ENCODE results near the gene MIA2. TPM values are rescaled to one million over a fixed set of nuclear protein-coding genes. Genes with fewer than 3 reads are reported as not detected.

MIA2 gene
- total RNA-seq, 1 experiment from 2014 or later: 16.4 TPM

- no peak for DNase-seq (ENCODE audit: low spot score)
These were observed 200.7 kb downstream of the MIA2 start for GRCh38 chr14:39434401-39434800.

GRCh38 chr14:39435241-39435640, 201.5 kb downstream of the MIA2 start:
- no peak for DNase-seq (ENCODE audit: low spot score)

Other genes with a start within 250 kb of the MIA2 start
- 119 and 146 TPM in 2 replicates for gene SEC23A, start 130.7 kb upstream of the MIA2 start, total RNA-seq (2014; rRNA removed; shearing (Covaris generic))
- gene GEMIN2, start 119.6 kb upstream of the MIA2 start, total RNA-seq (2014; rRNA removed; shearing (Covaris generic)): 50.3 and 63.7 TPM in 2 replicates
- 6.7 and 12.0 TPM in 2 replicates for gene TRAPPC6B, start 63.6 kb upstream of the MIA2 start, total RNA-seq (2014; rRNA removed; shearing (Covaris generic))
- 17.2 and 23.1 TPM in 2 replicates for gene PNN, start 58.7 kb upstream of the MIA2 start, total RNA-seq (2014; rRNA removed; shearing (Covaris generic))
- gene FBXO33, start 198.5 kb downstream of the MIA2 start, total RNA-seq (2014; rRNA removed; shearing (Covaris generic)): 15.1 and 16.8 TPM in 2 replicates

Measured in H4 (cell line).